Measurements from ENCODE around the gene GTPBP4.
A peak's percentile ranks its signal among the peaks of the same experiment; 100 is the strongest.

- TF ChIP-seq CTCF (optimal IDR thresholded peaks at IDR 0.05 in 1 of 3, IDR thresholded peaks at IDR 0.05 in 1 of 3, conservative IDR thresholded peaks at IDR 0.05 in 1 of 3; ENCODE audit: extremely low read depth in 1 of 3, insufficient read depth in 2 of 3, low read length in 3 of 3): peak in 1 of 3 experiments; percentile 88
- TF ChIP-seq EZH2 (IDR thresholded peaks at IDR 0.05; ENCODE audit: low read length): no peak
Measured at GRCh38 chr10:987870-988666, at the start of gene GTPBP4.
